HepG2 (cell line): ENCODE results near the gene MARS1. TPM values are rescaled to one million over a fixed set of nuclear protein-coding genes. Genes with fewer than 3 reads are reported as not detected.

Source experiments
- ADNP ChIP-seq: sonication (generic); formaldehyde crosslinking; IDR thresholded peaks from 2 replicates; pipeline ENCODE4 v1.4.0; 2020; ENCODE audit warnings: missing genetic modification reagents
- CHCHD3 ChIP-seq: sonication (generic); formaldehyde crosslinking; IDR thresholded peaks from 2 replicates; pipeline ENCODE4 v1.8.0; 2022; ENCODE audit warnings: mild to moderate bottlenecking, missing genetic modification reagents, moderate library complexity
- FOXJ3 ChIP-seq: sonication (generic); formaldehyde crosslinking; IDR thresholded peaks from 2 replicates; pipeline ENCODE4 v1.4.0; 2020; ENCODE audit warnings: missing genetic modification reagents, mild to moderate bottlenecking, borderline replicate concordance
- FOXO1 ChIP-seq: sonication (generic); formaldehyde crosslinking; IDR thresholded peaks from 2 replicates; pipeline ENCODE4 v1.4.0; 2020; ENCODE audit warnings: missing genetic modification reagents
- LCORL ChIP-seq, 2 experiments: fragments of 450-650 bp in 1 of 2; sonication (generic) in 1 of 2; formaldehyde crosslinking in 1 of 2; IDR thresholded peaks; 2 replicates each; pipeline versions ENCODE4 v1.5.0 to v1.6.1; 2017 to 2020; ENCODE audit warnings: antibody characterized with exemption in 1 of 2, missing genetic modification reagents in 1 of 2
- NCOA5 ChIP-seq: sonication (generic); formaldehyde crosslinking; IDR thresholded peaks from 2 replicates; pipeline ENCODE4 v1.4.0; 2020; ENCODE audit warnings: missing genetic modification reagents
- NFE2 ChIP-seq: sonication (generic); formaldehyde crosslinking; IDR thresholded peaks from 2 replicates; pipeline ENCODE4 v1.4.0; 2020; ENCODE audit warnings: missing genetic modification reagents
- NONO ChIP-seq, 2 experiments: fragments of 450-650 bp in 1 of 2; sonication (generic) in 1 of 2; formaldehyde crosslinking in 1 of 2; IDR thresholded peaks in 1 of 2; conservative IDR thresholded peaks in 1 of 2; 2 replicates each; pipeline versions ENCODE4 v1.6.1 to v1.8.0; 2017 to 2022; ENCODE audit warnings: mild to moderate bottlenecking in 1 of 2, missing genetic modification reagents in 1 of 2, moderate library complexity in 1 of 2
- PAX8 ChIP-seq: sonication (generic); formaldehyde crosslinking; IDR thresholded peaks from 2 replicates; pipeline ENCODE4 v1.8.0; 2022; ENCODE audit warnings: mild to moderate bottlenecking, missing genetic modification reagents, borderline replicate concordance
- POLR2AphosphoS5 ChIP-seq: IDR thresholded peaks from 2 replicates; pipeline ENCODE4 v1.6.1; 2012; ENCODE audit warnings: low read depth, low read length
- REST ChIP-seq, 2 experiments: IDR thresholded peaks; 2 replicates each; pipeline ENCODE4 v1.6.1; 2011 to 2012; ENCODE audit warnings: low read length in 2 of 2, borderline replicate concordance in 1 of 2, low read depth in 1 of 2, mild to moderate bottlenecking in 1 of 2, moderate library complexity in 1 of 2
- RFX3 ChIP-seq: IDR thresholded peaks from 2 replicates; pipeline ENCODE4 v1.6.1; 2016; ENCODE audit warnings: missing biosample characterization, missing genetic modification reagents
- RXRB ChIP-seq: IDR thresholded peaks from 2 replicates; pipeline ENCODE4 v1.6.1; 2016; ENCODE audit warnings: borderline replicate concordance, missing genetic modification reagents, missing compliant biosample characterization
- SKI ChIP-seq: fragments of 450-650 bp; IDR thresholded peaks from one replicate; pipeline ENCODE4 v1.6.1; 2018; ENCODE audit warnings: mild to moderate bottlenecking; ENCODE audit not compliant: partially characterized antibody
- SMC3 ChIP-seq: IDR thresholded peaks from 2 replicates; pipeline ENCODE4 v1.6.1; 2011; ENCODE audit warnings: low read length, improper control_type of control experiment
- SP140L ChIP-seq: sonication (generic); formaldehyde crosslinking; IDR thresholded peaks from 2 replicates; pipeline ENCODE4 v1.4.0; 2020; ENCODE audit warnings: missing genetic modification reagents, borderline replicate concordance
- TFAP4 ChIP-seq: sonication (generic); IDR thresholded peaks from 2 replicates; pipeline ENCODE4 v1.6.1; 2016; ENCODE audit warnings: low read depth, borderline replicate concordance
- ZBTB38 ChIP-seq: sonication (generic); formaldehyde crosslinking; IDR thresholded peaks from 2 replicates; pipeline ENCODE4 v1.5.1; 2020; ENCODE audit warnings: mild to moderate bottlenecking, missing genetic modification reagents
- ZNF234 ChIP-seq: sonication (generic); formaldehyde crosslinking; conservative IDR thresholded peaks from 2 replicates; pipeline ENCODE4 v1.5.1; 2020; ENCODE audit warnings: mild to moderate bottlenecking, missing genetic modification reagents
- ZNF24 ChIP-seq: fragments of 450-650 bp; IDR thresholded peaks from 2 replicates; pipeline ENCODE4 v1.6.1; 2017; ENCODE audit warnings: antibody characterized with exemption, mild to moderate bottlenecking
- ZNF264 ChIP-seq: sonication (generic); formaldehyde crosslinking; IDR thresholded peaks from 2 replicates; pipeline ENCODE4 v1.4.0; 2020; ENCODE audit warnings: missing genetic modification reagents
- ZNF350 ChIP-seq: sonication (generic); formaldehyde crosslinking; IDR thresholded peaks from 2 replicates; pipeline ENCODE4 v1.4.0; 2020; ENCODE audit warnings: mild to moderate bottlenecking, low read depth, missing genetic modification reagents, borderline replicate concordance
- ZNF670 ChIP-seq: sonication (generic); formaldehyde crosslinking; IDR thresholded peaks from 2 replicates; pipeline ENCODE4 v1.8.0; 2022; ENCODE audit warnings: mild to moderate bottlenecking, missing genetic modification reagents, borderline replicate concordance
- ZNF720 ChIP-seq: sonication (generic); formaldehyde crosslinking; IDR thresholded peaks from 2 replicates; pipeline ENCODE4 v1.4.0; 2020; ENCODE audit warnings: missing genetic modification reagents
- ZNF749 ChIP-seq: sonication (generic); formaldehyde crosslinking; IDR thresholded peaks from 2 replicates; pipeline ENCODE4 v1.8.0; 2022; ENCODE audit warnings: mild to moderate bottlenecking, missing genetic modification reagents, moderate library complexity, borderline replicate concordance
- ZNF766 ChIP-seq: sonication (generic); formaldehyde crosslinking; IDR thresholded peaks from 2 replicates; pipeline ENCODE4 v1.5.0; 2020; ENCODE audit warnings: missing genetic modification reagents, borderline replicate concordance
- ZNF782 ChIP-seq: sonication (generic); formaldehyde crosslinking; IDR thresholded peaks from 2 replicates; pipeline ENCODE4 v1.4.0; 2020; ENCODE audit warnings: missing genetic modification reagents, mild to moderate bottlenecking, borderline replicate concordance
- polyA plus RNA-seq, 8 experiments: library from polyadenylated mRNA; depleted of rRNA in 3 of 8; stranded (reverse) in 7 of 8; unstranded in 1 of 8; fragments of >200 nt; fragmentation: Illumina TruSeq in 4 of 8; extraction: Trizol in 4 of 8; gene quantifications; 2 replicates each; pipeline versions ENCODE4 v1.2.1 to v1.2.3, GENCODE V29; 2011 to 2016; ENCODE audit warnings: low read depth in 4 of 8, missing spikeins in 1 of 8, mixed read lengths in 1 of 8; ENCODE audit not compliant: insufficient read depth in 1 of 8
- total RNA-seq, 5 experiments: library from RNA; depleted of rRNA; stranded (reverse); fragments of >200 nt; fragmentation: Illumina TruSeq; extraction: Trizol; gene quantifications; 2 replicates each; pipeline ENCODE4 v1.2.3, GENCODE V29; 2016; ENCODE audit warnings: low read depth in 1 of 5

MARS1 gene
- total and polyA plus RNA-seq, 2 of the 13 experiments (the other 11 are each of a cell fraction or from before 2014, with no cell fraction given) = 115 to 181 TPM

GRCh38 chr12:57462251-57462911 lies 25.5 kb upstream of the MARS1 start (continued):
- TF ChIP-seq REST (IDR thresholded peaks at IDR 0.05; ENCODE audit: borderline replicate concordance in 1 of 2, low read depth in 1 of 2, low read length in 2 of 2) (peak in 1 of 2 experiments; percentile 9; a peak in 1 of 4 replicates), ZNF720 (CRISPR knock-in tag) (no peak), ZNF670 (CRISPR knock-in tag) (0 out of 2 replicates have a peak, but pooled peaks have one; percentile 19), ADNP (CRISPR knock-in tag) (no peak), PAX8 (no peak), ZNF749 (CRISPR knock-in tag) (no peak), ZBTB38 (CRISPR knock-in tag) (no peak), CHCHD3 (CRISPR knock-in tag) (no peak), ZNF782 (CRISPR knock-in tag) (no peak), NCOA5 (CRISPR knock-in tag) (no peak), TFAP4 (peak; percentile 63; the same call in 1 of the 2 replicates), SMC3 (peak; percentile 45; the same call in 1 of the 2 replicates), RFX3 (no peak), ZNF264 (CRISPR knock-in tag) (no peak), SP140L (no peak), FOXJ3 (no peak), NFE2 (CRISPR knock-in tag) (no peak), SKI (peak; percentile 23), ZNF350 (CRISPR knock-in tag) (peak; percentile 39; the same call in 1 of the 2 replicates), ZNF766 (CRISPR knock-in tag) (no peak), ZNF24 (no peak), ZNF234 (CRISPR knock-in tag) (no peak), RXRB (CRISPR knock-in tag) (0 out of 2 replicates have a peak, but pooled peaks have one; percentile 10), FOXO1 (CRISPR knock-in tag) (peak; percentile 45; the same call in 1 of the 2 replicates), NONO (IDR thresholded peaks at IDR 0.05) (no peak), NONO (CRISPR knock-in tag; conservative IDR thresholded peaks at IDR 0.05) (0 out of 2 replicates have a peak, but pooled peaks have one; percentile 31), POLR2AphosphoS5 (no peak; the same call in 1 of the 2 replicates), LCORL (IDR thresholded peaks at IDR 0.05) (no peak), LCORL (CRISPR knock-in tag; IDR thresholded peaks at IDR 0.05) (peak; percentile 45; the same call in 1 of the 2 replicates)
